Left ventricle myocardium superior (tissue), 1 donor: ENCODE results near the gene STRBP. TPM values are rescaled to one million over a fixed set of nuclear protein-coding genes. Genes with fewer than 3 reads are reported as not detected.

Experiments
- ATAC-seq: fragments of 200-7000 bp; cut with Tn5 transposase; one replicate; pipeline ENCODE4 v1.9.1; 2020; ENCODE audit warnings: mild to moderate bottlenecking, moderate library complexity
- DNase-seq: peaks from one replicate; pipeline ENCODE4 v3.0.0-alpha.2; 2020
- intact Hi-C: fragments of 100-400 bp; cut with micrococcal nuclease; formaldehyde crosslinking; loops from one replicate; pipeline ENCODE4 v1.11.0; 2022
- total RNA-seq: library from RNA; stranded (reverse); fragmentation: NEBNext Ultra II Directional; extraction: Animal tissue kit (Norgen Biotek cat#: 25700); gene quantifications from one replicate; pipeline ENCODE4 v1.2.1, GENCODE V29; 2021
- donor health status: DM: no; HTN: yes; CAD: no; lungs with severe emphysema.

The STRBP gene
- total RNA-seq, 1 donor from 2014 or later: 21.3 TPM

DNA sequence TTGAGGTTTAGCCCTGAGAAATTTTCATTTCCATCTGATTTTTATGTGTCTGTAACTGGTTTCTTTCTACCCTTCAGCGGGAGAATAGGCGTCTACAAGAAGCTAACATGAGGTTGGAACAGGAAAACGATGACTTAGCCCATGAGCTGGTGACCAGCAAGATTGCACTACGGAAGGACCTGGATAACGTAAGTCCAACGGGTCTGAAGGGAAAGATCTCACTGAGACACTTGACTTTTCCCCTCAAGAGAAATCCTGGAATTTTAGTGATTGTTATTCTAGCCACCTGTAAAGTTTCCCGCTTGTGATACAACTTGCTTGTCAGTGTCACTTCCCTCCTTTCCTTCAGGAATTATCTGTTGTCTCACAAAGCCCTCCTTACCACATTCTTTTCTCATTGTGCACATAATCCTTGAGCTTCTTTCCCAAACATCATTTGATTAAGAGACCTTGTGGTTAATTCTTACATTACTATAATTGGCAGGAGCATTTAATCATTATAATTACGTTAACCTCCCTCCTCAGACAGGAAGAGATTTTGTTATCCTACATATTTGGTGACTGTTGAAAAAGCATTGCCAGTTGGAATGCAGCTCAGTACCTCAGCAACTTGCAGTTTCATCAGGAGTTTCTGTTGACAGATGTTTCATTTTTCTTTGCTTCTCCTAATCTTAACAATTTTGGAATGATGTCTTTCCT is 178.0 kb downstream of the STRBP start:
- ATAC-seq: no peak
- intact Hi-C loops: no loop called here
- DNase-seq: no peak

DNA sequence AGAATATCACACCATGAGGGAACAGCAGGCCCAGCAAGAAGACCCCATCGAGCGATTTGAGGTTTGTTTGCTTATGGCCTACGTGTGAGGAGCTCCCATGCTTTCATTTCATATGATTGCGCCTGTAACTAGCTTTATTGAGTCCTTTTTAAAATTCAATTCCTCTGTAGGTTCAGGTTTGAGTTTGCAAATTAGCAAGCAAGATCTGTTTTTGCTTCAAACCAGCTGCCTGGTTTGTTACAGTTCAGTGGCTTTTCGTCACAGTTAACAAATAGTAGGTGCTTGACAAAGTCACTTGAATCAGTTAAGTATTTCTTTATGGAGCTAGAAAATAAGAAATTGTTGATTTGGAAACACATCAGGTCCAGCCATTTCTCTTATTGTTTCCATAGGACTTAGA is 178.6 kb downstream of the STRBP start:
- intact Hi-C loops: no loop called here
- ATAC-seq: no peak
- no peak for DNase-seq

DNA sequence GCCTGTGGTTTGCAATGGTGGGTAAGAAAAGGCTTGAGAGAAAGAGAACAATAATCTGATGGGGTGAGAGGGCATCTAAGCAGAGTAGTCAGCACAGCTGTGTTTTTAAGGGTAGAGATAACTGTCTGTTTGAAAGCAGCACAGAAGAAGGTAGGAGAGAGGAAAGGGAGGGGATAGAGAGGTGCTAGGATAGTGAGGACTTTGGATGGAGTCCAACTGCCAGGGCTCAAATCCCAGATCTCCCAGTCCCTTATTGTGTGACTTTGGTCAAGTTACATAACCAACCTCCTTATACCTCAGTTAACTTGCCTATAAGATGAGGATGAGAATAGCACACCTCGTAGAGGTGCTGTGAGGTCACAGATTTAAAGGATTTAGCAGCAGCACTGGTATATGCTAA is 179.3 kb downstream of the STRBP start:
- intact Hi-C loops: no loop called here
- DNase-seq (no peak), ATAC-seq (peak; percentile 65)

DNA sequence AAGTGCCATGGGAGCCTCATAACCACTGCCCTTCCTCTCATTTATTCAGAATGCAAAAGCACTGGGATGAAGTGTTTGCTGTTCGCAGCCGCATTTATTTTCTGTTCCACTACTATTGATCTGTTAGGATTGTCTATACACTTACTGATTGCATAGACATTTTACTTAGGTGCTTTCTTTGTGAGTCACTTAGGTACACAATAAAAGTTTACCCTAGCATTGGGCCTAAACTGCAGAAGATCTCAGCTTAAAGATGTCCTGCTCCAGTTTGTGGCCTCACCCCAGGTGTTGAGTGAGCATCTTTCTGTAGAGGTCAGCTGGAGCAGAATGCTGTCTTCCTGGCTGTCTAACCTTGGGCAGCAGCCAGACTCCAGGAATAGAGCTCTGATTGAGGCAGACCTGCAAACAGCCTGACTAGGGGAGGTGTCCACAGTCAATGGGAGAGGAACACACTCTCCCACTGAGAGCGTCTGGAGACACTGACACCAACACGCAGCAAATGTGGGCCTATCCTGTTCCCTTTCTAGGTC is 181.0 kb downstream of the STRBP start:
- DNase-seq: peak; percentile 58
- intact Hi-C loops: no loop called here
- ATAC-seq: peak; percentile 93

DNA sequence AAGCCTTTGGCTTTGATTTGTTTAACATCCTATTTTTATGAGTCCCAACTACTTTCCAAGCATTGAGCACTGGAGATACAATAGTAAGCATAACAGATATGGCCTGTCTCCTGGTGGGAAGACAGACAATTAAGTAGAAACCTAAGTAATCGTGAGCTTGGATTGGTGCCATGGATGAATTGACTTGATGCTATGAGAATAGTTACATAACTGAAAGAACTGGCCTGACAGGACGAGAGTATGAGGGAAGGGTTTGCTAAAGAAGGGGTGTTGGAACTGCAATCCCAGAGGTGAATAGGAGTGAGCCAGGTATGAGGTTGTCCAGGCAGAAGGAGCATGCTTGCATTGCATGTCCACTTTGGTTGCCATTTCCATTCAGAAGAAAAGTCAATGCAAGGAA is 182.5 kb downstream of the STRBP start:
- intact Hi-C loops: no loop called here
- DNase-seq: no peak
- no peak for ATAC-seq

DNA sequence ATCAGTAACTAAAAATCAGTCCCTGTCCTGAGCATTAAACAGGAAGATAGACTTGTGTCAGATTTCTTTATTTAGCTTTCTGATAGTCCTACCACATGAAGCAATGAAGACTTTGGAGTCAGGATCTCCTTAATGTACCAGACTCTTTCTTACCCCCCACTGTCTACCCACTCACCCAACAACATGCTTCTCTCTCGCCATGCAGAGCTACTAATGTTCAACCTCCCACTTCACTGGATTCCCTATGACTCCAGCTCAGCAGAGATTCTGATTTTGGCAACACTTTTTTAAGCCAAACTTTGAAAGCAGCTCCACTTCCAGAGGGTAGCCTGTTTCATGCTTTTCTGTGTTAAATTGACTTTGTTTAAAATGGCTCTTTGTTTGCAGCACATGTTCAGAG is 184.1 kb downstream of the STRBP start:
- intact Hi-C loops: no loop called here
- no peak for ATAC-seq
- no peak for DNase-seq

DNA sequence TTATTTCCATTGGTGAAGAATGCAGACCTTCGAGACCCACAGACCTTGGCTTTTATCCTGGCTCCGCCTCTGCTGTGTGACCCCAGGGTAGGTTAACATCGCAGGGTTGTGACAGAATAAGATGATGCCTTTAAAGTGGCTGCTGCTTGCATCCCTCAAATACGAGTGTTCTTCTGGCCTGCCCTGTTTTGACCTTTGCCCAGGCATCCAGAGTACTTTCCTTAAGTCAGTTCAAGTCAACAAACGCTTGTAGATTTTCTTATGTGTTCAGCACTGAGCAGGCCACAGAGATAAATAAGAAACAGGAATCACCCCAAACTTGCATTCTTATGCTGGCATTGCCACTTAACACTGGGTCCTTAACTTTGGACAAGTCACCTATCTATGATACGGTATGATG is 184.7 kb downstream of the STRBP start:
- intact Hi-C loops: no loop called here
- ATAC-seq (no peak), DNase-seq (no peak)

DNA sequence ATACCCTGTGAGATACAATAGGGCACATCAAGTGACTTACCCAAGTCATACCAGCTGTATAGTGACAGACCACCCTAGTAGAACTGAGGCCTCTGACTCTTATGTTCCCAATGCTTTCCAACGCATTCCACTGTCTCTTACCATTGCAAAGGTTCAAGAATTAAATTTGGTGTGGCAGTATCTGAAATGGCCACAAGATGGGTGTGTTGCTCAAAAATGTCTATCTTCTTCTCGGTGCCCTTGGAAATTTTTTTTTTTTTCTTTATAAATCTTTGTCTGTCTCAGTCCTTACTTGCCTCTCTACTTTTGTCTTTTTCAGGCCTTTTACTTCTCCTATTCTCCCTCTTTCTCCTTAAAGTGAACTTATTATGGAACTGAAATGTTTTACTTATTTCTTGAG is 186.6 kb downstream of the STRBP start:
- intact Hi-C loops: no loop called here
- ATAC-seq: no peak
- no peak for DNase-seq

DNA sequence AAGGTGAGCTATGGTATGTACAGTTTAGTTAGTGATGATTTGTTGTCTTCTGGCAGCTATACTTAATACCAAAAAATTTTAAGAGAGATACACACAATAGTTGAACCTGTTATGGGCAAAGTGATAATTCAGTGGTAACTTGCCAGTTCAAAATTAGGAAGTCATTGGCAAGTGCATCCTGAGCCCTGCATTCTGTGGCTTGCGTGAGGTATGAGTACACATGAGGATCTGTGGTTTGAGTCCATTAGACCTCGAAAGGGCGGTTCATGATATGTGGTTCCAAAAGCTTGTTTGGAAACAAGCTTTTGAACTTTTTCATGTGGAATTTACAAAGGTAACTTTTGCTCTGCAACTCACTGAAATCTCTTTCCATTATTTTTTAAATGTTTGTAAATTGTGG is 187.9 kb downstream of the STRBP start:
- DNase-seq: no peak
- intact Hi-C loops: no loop called here
- ATAC-seq: no peak

DNA sequence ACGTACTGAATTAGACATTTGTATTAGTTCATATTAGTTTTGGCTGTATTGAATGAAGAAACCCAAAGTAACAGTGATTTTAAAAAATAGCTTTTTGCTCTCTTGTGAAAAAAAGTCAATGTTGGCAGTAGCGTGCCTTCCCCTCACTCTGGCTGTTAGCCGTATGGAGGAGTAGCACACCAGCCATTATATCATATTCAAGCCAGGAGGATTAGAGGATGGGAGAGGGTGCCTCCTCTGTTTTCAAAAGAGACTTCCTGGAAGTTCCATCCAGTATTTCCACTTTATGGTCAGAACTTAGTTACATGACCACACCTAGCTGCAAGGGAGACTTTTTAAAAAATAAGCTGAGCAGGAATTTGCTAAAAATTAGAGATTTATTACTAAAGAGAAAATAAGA is 193.8 kb downstream of the STRBP start:
- ATAC-seq (no peak), DNase-seq (no peak)
- intact Hi-C loops: no loop called here

DNA sequence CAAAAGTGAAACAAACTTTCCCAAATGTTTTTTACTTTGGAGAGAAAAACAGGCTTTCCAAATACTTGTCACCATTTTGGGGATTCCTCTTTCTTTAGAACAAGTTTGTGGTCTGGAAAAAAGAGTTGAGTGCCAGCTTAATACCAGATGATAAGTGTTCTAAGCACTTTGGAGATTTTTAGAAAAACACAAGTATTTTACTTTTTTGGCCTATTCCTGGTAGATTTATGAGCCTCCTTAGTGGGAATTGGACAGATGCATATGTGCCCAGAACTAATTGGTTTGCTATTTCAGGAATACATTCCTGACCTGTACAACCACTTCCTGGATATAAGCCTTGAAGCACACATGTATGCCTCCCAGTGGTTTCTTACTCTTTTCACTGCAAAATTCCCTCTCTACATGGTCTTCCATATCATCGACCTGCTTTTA is 194.4 kb downstream of the STRBP start:
- intact Hi-C loops: no loop called here
- DNase-seq: no peak
- peak; percentile 45 for ATAC-seq

DNA sequence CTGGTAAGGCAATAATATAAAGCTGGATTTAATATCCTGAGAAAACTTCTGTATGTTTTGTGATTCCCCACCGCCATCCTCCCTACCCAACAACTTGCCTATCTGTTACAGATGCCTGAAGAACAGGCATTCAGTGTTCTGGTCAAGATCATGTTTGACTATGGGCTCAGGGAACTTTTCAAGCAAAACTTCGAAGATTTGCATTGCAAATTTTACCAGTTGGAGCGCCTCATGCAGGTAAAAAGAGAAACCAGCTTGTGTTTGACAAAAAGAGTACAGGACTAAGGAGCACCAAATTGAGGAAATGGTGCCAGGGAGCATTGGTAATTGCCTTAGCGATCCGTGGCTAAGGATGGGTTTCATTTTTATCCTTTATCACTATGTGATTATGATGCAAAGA is 194.9 kb downstream of the STRBP start:
- no peak for ATAC-seq
- DNase-seq: no peak
- intact Hi-C loops: no loop called here

DNA sequence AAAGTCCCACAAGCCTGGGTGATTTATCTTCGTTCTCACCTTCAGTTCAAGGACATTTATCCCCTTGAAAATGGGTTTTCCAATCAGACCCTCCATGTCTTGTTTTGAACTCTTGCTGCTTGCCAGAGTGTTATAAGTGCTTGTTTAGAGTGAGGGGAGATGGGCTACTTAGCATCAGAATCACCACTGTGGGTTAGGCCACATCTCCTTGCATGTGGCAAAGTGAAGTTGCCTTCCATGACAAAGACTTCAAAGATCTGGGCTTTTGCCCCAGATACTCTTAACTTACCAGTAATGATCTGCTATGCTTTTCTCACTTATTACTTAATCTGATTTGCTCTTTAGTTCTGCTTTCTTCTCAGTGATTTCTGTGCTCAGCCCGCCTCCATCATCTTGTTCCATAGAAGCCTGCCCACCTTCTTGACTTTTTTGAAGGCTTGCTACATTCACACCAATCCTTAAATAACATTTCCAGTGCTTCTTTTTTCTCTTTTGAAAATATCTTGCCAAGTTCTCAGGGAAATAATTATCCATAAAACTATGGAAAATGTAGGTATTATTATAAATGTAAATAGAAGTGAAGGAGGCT is 195.9 kb downstream of the STRBP start:
- intact Hi-C loops: no loop called here
- no peak for DNase-seq
- no peak for ATAC-seq

Other genes starting within 250 kb of the STRBP start
- gene GPR21, start 234.9 kb downstream of the STRBP start, total RNA-seq: 0.72 TPM
- gene CRB2, start 87.6 kb upstream of the STRBP start, total RNA-seq: 0.79 TPM